HUES48 (cell line): Measurements from ENCODE around the gene MICU2.
"Not testable (repeated sequence)": the region's sequence is repeated elsewhere in the genome, so short reads cannot be mapped to it uniquely, and the experiment has no call there.

Experiments
- H3K27ac ChIP-seq: one replicate; pipeline ENCODE4 v1.7.0; 2013; ENCODE audit warnings: low read depth, low read length, inconsistent platforms
- H3K27me3 ChIP-seq: 2 replicates; pipeline ENCODE4 v1.6.1; 2013; ENCODE audit warnings: mild to moderate bottlenecking, low read length; ENCODE audit not compliant: control insufficient read depth, insufficient read depth
- H3K36me3 ChIP-seq: 2 replicates; pipeline ENCODE4 v1.6.1; 2013; ENCODE audit warnings: low read length; ENCODE audit not compliant: control insufficient read depth, insufficient read depth
- H3K4me1 ChIP-seq: 2 replicates; pipeline ENCODE4 v1.6.1; 2013; ENCODE audit warnings: mild to moderate bottlenecking, low read length; ENCODE audit not compliant: control insufficient read depth, insufficient read depth
- H3K4me3 ChIP-seq: 2 replicates; pipeline ENCODE4 v1.5.1; 2013; ENCODE audit warnings: mild to moderate bottlenecking, low read depth, low read length
- H3K9ac ChIP-seq: 2 replicates; pipeline ENCODE4 v1.6.1; 2013; ENCODE audit warnings: mild to moderate bottlenecking, low read depth, low read length, moderate library complexity
- H3K9me3 ChIP-seq: 2 replicates; pipeline ENCODE4 v1.6.1; 2013; ENCODE audit warnings: low read length; ENCODE audit not compliant: control insufficient read depth, insufficient read depth

Gene MICU2

GRCh38 chr13:21594715-21595545 is 9.0 kb downstream of the MICU2 start:
- Histone ChIP-seq H3K36me3 (no peaks in the 10 kb centered on the region), H3K9me3 (no peaks in the 10 kb centered on the region), H3K27me3 (no peaks in the 10 kb centered on the region), H3K27ac (no peak overlapping the region), H3K4me3 (no peak overlapping the region), H3K9ac (no peak overlapping the region), H3K4me1 (no peaks in the 10 kb centered on the region)

- not testable (repeated sequence) for H3K4me1 ChIP-seq, H3K36me3 ChIP-seq, H3K27ac ChIP-seq, H3K4me3 ChIP-seq, H3K9ac ChIP-seq, H3K9me3 ChIP-seq, H3K27me3 ChIP-seq
These were observed 13.1 kb downstream of the MICU2 start for GRCh38 chr13:21590665-21591456.

GRCh38 chr13:21590231-21590630 is 13.7 kb downstream of the MICU2 start:
- no peaks in the 10 kb centered on the region for H3K9me3 ChIP-seq
- no peak overlapping the region for H3K27ac ChIP-seq
- no peaks in the 10 kb centered on the region for H3K36me3 ChIP-seq
- H3K9ac ChIP-seq: no peak overlapping the region
- H3K4me3 ChIP-seq: no peak overlapping the region
- H3K4me1 ChIP-seq: no peaks in the 10 kb centered on the region
- H3K27me3 ChIP-seq: no peaks in the 10 kb centered on the region

- not testable (repeated sequence) for H3K9ac ChIP-seq, H3K4me3 ChIP-seq, H3K9me3 ChIP-seq, H3K4me1 ChIP-seq, H3K36me3 ChIP-seq, H3K27ac ChIP-seq, H3K27me3 ChIP-seq
These were observed 14.5 kb downstream of the MICU2 start for GRCh38 chr13:21589510-21589909.

- H3K9ac ChIP-seq, H3K9me3 ChIP-seq, H3K4me1 ChIP-seq, H3K27me3 ChIP-seq, H3K27ac ChIP-seq, H3K36me3 ChIP-seq, H3K4me3 ChIP-seq: not testable (repeated sequence)
These were observed 15.6 kb downstream of the MICU2 start for GRCh38 chr13:21588411-21588810.

- Histone ChIP-seq H3K4me1 (no peaks in the 10 kb centered on the region), H3K4me3 (no peak overlapping the region), H3K9me3 (peaks cover 10% of the 10 kb centered on the region), H3K27ac (no peak overlapping the region), H3K9ac (no peak overlapping the region), H3K27me3 (no peaks in the 10 kb centered on the region), H3K36me3 (no peaks in the 10 kb centered on the region; the same call in 1 of the 2 replicates)
These were observed 18.9 kb downstream of the MICU2 start for GRCh38 chr13:21584973-21585592.

GRCh38 chr13:21583478-21583877 is 20.5 kb downstream of the MICU2 start:
- Histone ChIP-seq H3K9ac (no peak overlapping the region), H3K27ac (peak overlapping the region; percentile 12), H3K27me3 (no peaks in the 10 kb centered on the region), H3K36me3 (no peaks in the 10 kb centered on the region; the same call in 1 of the 2 replicates), H3K4me3 (no peak overlapping the region), H3K4me1 (no peaks in the 10 kb centered on the region), H3K9me3 (peaks cover 10% of the 10 kb centered on the region)

- H3K9ac ChIP-seq: no peak overlapping the region
- H3K36me3 ChIP-seq: no peaks in the 10 kb centered on the region; the same call in 1 of the 2 replicates
- peaks cover 10% of the 10 kb centered on the region for H3K9me3 ChIP-seq
- no peak overlapping the region for H3K27ac ChIP-seq
- H3K4me1 ChIP-seq: no peaks in the 10 kb centered on the region
- no peak overlapping the region for H3K4me3 ChIP-seq
- H3K27me3 ChIP-seq: no peaks in the 10 kb centered on the region
These were observed 23.2 kb downstream of the MICU2 start for GRCh38 chr13:21580736-21581135.

GRCh38 chr13:21579754-21580316 is 24.1 kb downstream of the MICU2 start:
- Histone ChIP-seq H3K27ac (no peak overlapping the region), H3K9ac (no peak overlapping the region), H3K9me3 (peaks cover 10% of the 10 kb centered on the region), H3K4me1 (no peaks in the 10 kb centered on the region), H3K27me3 (no peaks in the 10 kb centered on the region), H3K36me3 (no peaks in the 10 kb centered on the region; the same call in 1 of the 2 replicates), H3K4me3 (no peak overlapping the region)

GRCh38 chr13:21578748-21579147 is 25.2 kb downstream of the MICU2 start:
- Histone ChIP-seq H3K4me3 (no peak overlapping the region), H3K27ac (no peak overlapping the region), H3K36me3 (no peaks in the 10 kb centered on the region; the same call in 1 of the 2 replicates), H3K27me3 (no peaks in the 10 kb centered on the region), H3K4me1 (no peaks in the 10 kb centered on the region), H3K9me3 (peaks cover 10% of the 10 kb centered on the region), H3K9ac (no peak overlapping the region)
